K562 (cell line): ENCODE measurements around the gene RAP1A. TPM values are rescaled to one million over a fixed set of nuclear protein-coding genes. Genes with fewer than 3 reads are reported as not detected.

Experiments used
- ATAC-seq: fragments of 200-7000 bp; cut with Tn5 transposase; 3 replicates; pipeline ENCODE4 v1.9.1; 2020; ENCODE audit warnings: moderate library complexity
- BruUV-seq: library from RNA; stranded (reverse); fragments of 400-500 nt; replicated peaks from 2 replicates; lab custom pipeline; 2021; lab: Mats Ljungman, UMichigan
- CTCF ChIA-PET: fragments of 300-600 bp; formaldehyde crosslinking; extraction: SDS; loops from one replicate; lab custom pipeline; 2021; ENCODE audit warnings: low intra/inter-chr PET ratio; lab: Yijun Ruan, JAX
- POLR2A ChIA-PET: fragments of 300-600, 350-650 bp; sonication (Branson Sonifier 250); formaldehyde crosslinking; extraction: SDS; loops from one replicate; lab custom pipeline; 2021; ENCODE audit warnings: antibody characterized with exemption, inconsistent platforms; lab: Yijun Ruan, JAX
- DNase-seq, 4 experiments: peaks; one replicate each; pipeline versions ENCODE4 v3.0.0 to v3.0.0-alpha.2; 2011 to 2018; ENCODE audit warnings: low spot score in 3 of 4, mixed read lengths in 3 of 4; ENCODE audit errors: extremely low read depth in 1 of 4
- FAIRE-seq: peaks from 2 replicates; lab custom pipeline; 2011; peaks lifted over from hg19 to GRCh38; lab: Jason Lieb, UNC
- H2AFZ ChIP-seq: 2 replicates; pipeline ENCODE4 v1.6.0; 2011; ENCODE audit warnings: low read depth, low read length, control low read depth, inconsistent platforms
- H3K27ac ChIP-seq: fragments of 200-600 bp; 3 replicates; pipeline ENCODE4 v1.8.0; 2011; ENCODE audit warnings: low read depth, mild to moderate bottlenecking, control low read depth, inconsistent platforms, low read length, moderate library complexity, mixed read lengths; ENCODE audit errors: extremely low read depth
- H3K27me3 ChIP-seq, 2 experiments: fragments of 300-600 bp in 1 of 2; 2 replicates in 1 of 2; 3 replicates in 1 of 2; pipeline versions ENCODE4 v1.6.0 to v1.8.0; 2011; ENCODE audit warnings: inconsistent platforms in 2 of 2, low read length in 2 of 2, mild to moderate bottlenecking in 1 of 2, mixed read lengths in 1 of 2, moderate library complexity in 1 of 2; ENCODE audit not compliant: control insufficient read depth in 2 of 2, insufficient read depth in 2 of 2
- H3K36me3 ChIP-seq: fragments of 300-600 bp; 3 replicates; pipeline ENCODE4 v1.8.0; 2011; ENCODE audit warnings: mild to moderate bottlenecking, low read length, inconsistent platforms; ENCODE audit not compliant: control insufficient read depth, insufficient read depth
- H3K4me1 ChIP-seq, 2 experiments: fragments of 200-600 bp in 1 of 2; replicated peaks in 1 of 2; 2 replicates in 1 of 2; 3 replicates in 1 of 2; pipeline versions ENCODE4 v1.5.1 to v1.8.0; 2011; ENCODE audit warnings: inconsistent platforms in 2 of 2, low read length in 2 of 2, mild to moderate bottlenecking in 1 of 2, mixed read lengths in 1 of 2, moderate library complexity in 1 of 2; ENCODE audit not compliant: control insufficient read depth in 2 of 2, insufficient read depth in 2 of 2
- H3K4me2 ChIP-seq: 2 replicates; pipeline ENCODE4 v1.6.1; 2011; ENCODE audit warnings: low read length, control low read depth, inconsistent platforms, mixed read lengths; ENCODE audit not compliant: insufficient read depth
- H3K4me3 ChIP-seq: fragments of 200-600 bp; sonication (generic), shearing (Covaris generic); 2 replicates; pipeline ENCODE4 v1.5.1; 2016; ENCODE audit warnings: control low read depth, inconsistent platforms
- H3K79me2 ChIP-seq: fragments of 200-600 bp; 3 replicates; pipeline ENCODE4 v1.8.0; 2011; ENCODE audit warnings: low read length, inconsistent platforms; ENCODE audit not compliant: control insufficient read depth, insufficient read depth
- H3K9ac ChIP-seq, 2 experiments: 2 replicates each; pipeline versions ENCODE4 v1.6.0 to v1.6.1; 2011; ENCODE audit warnings: low read depth in 2 of 2, low read length in 2 of 2, control low read depth in 1 of 2, inconsistent platforms in 1 of 2, mild to moderate bottlenecking in 1 of 2, mixed read lengths in 1 of 2; ENCODE audit not compliant: insufficient read depth in 1 of 2
- H3K9me1 ChIP-seq: one replicate; pipeline ENCODE4 v1.6.0; 2011; ENCODE audit warnings: inconsistent platforms, mild to moderate bottlenecking, low read length, moderate library complexity; ENCODE audit not compliant: control insufficient read depth, insufficient read depth
- H3K9me3 ChIP-seq: replicated peaks from 2 replicates; pipeline ENCODE4 v1.5.1; 2011; ENCODE audit warnings: low read depth, low read length, inconsistent platforms; ENCODE audit not compliant: control insufficient read depth, insufficient read depth
- H4K20me1 ChIP-seq: replicated peaks from 2 replicates; pipeline ENCODE4 v1.6.1; 2011; ENCODE audit warnings: low read length, inconsistent platforms, mixed read lengths; ENCODE audit not compliant: control insufficient read depth, insufficient read depth
- ARID1B ChIP-seq: fragments of 450-650 bp; IDR thresholded peaks from 2 replicates; pipeline ENCODE4 v1.6.1; 2016; ENCODE audit warnings: antibody characterized with exemption, mild to moderate bottlenecking, inconsistent platforms
- CHCHD3 ChIP-seq: fragments of 250-450 bp; sonication (Bioruptor Pico); IDR thresholded peaks from 2 replicates; pipeline ENCODE4 v2.1.2; 2022; ENCODE audit warnings: mild to moderate bottlenecking
- DMBX1 ChIP-seq: fragments of 250-450 bp; sonication (Bioruptor Pico); IDR thresholded peaks from 2 replicates; pipeline ENCODE4 v1.8.0; 2022; ENCODE audit warnings: inconsistent platforms, mild to moderate bottlenecking, moderate library complexity, borderline replicate concordance
- EZH2 ChIP-seq: IDR thresholded peaks from 2 replicates; pipeline ENCODE4 v1.6.1; 2012; ENCODE audit warnings: low read depth, mild to moderate bottlenecking, inconsistent platforms, low read length, borderline replicate concordance
- GABPA ChIP-seq: fragments of 200-800 bp; sonication (Bioruptor generic); conservative IDR thresholded peaks from 2 replicates; pipeline ENCODE4 v1.6.1; 2016; ENCODE audit warnings: low read depth, missing genetic modification characterization, missing compliant biosample characterization
- GATAD2B ChIP-seq: fragments of 450-650 bp; IDR thresholded peaks from 2 replicates; pipeline ENCODE4 v1.6.1; 2017; ENCODE audit warnings: mild to moderate bottlenecking, borderline replicate concordance
- HDAC2 ChIP-seq: fragments of 450-650 bp; IDR thresholded peaks from 2 replicates; pipeline ENCODE4 v1.6.1; 2016; ENCODE audit warnings: mild to moderate bottlenecking
- KHSRP ChIP-seq: fragments of 450-650 bp; IDR thresholded peaks from 2 replicates; pipeline ENCODE4 v1.6.1; 2017
- PML ChIP-seq: IDR thresholded peaks from 2 replicates; pipeline ENCODE4 v1.6.1; 2012; ENCODE audit warnings: low read length, inconsistent platforms
- RBM14 ChIP-seq: fragments of 200-400 bp; formaldehyde crosslinking; IDR thresholded peaks from 2 replicates; pipeline ENCODE4 v1.6.1; 2018; ENCODE audit warnings: low read depth, mild to moderate bottlenecking, low read length, moderate library complexity, borderline replicate concordance; ENCODE audit not compliant: insufficient read depth
- SAFB ChIP-seq: fragments of 200-400 bp; formaldehyde crosslinking; IDR thresholded peaks from 2 replicates; pipeline ENCODE4 v1.6.1; 2017; ENCODE audit warnings: low read depth, low read length, borderline replicate concordance
- SLC30A9 ChIP-seq: fragments of 250-450 bp; sonication (Bioruptor Pico); IDR thresholded peaks from 2 replicates; pipeline ENCODE4 v1.8.0; 2022; ENCODE audit warnings: mild to moderate bottlenecking, moderate library complexity
- SMARCA5 ChIP-seq: fragments of 450-650 bp; IDR thresholded peaks from 2 replicates; pipeline ENCODE4 v1.6.1; 2016
- SRSF9 ChIP-seq: fragments of 200-400 bp; formaldehyde crosslinking; IDR thresholded peaks from 2 replicates; pipeline ENCODE4 v1.6.1; 2017; ENCODE audit warnings: low read depth, low read length, borderline replicate concordance
- XRCC3 ChIP-seq: fragments of 450-650 bp; IDR thresholded peaks from 2 replicates; pipeline ENCODE4 v1.6.1; 2017; ENCODE audit warnings: mild to moderate bottlenecking, moderate library complexity
- WGBS: fragments of 100-300 bp; shearing (Covaris generic); methylation state at CpG from one replicate; pipeline ENCODE4 v1.1.6; 2016; ENCODE audit warnings: low coverage, mixed read lengths; ENCODE audit not compliant: insufficient coverage; ENCODE audit errors: missing lambda C conversion rate; 5-methylcytosine and 5-hydroxymethylcytosine counted together
- in situ Hi-C: fragments of 300-500 bp; cut with MboI; formaldehyde crosslinking; loops from 4 replicates; pipeline ENCODE4 v1.15.0; 2018; ENCODE audit warnings: inconsistent platforms, mixed read lengths
- intact Hi-C: fragments of 100-400 bp; cut with micrococcal nuclease; formaldehyde crosslinking; loops from 2 replicates; pipeline ENCODE4 v1.14.2; 2022
- polyA plus RNA-seq, 8 experiments: library from polyadenylated mRNA; depleted of rRNA in 4 of 8; stranded (reverse) in 5 of 8; unstranded in 3 of 8; fragments of >200 nt; fragmentation: Nextera tagmentation in 2 of 8; fragmentation: Illumina TruSeq in 1 of 8; extraction: Ambion mirVana in 2 of 8; extraction: Trizol in 1 of 8; gene quantifications; 2 replicates each; pipeline versions ENCODE4 v1.2.1 to v1.2.3, GENCODE V29; 2011 to 2014; ENCODE audit warnings: inconsistent platforms in 1 of 8, missing spikeins in 1 of 8
- total RNA-seq, 7 experiments: library from RNA; depleted of rRNA in 6 of 7; stranded (reverse); fragments of >200 nt in 6 of 7; fragmentation: Illumina TruSeq in 2 of 7; extraction: Trizol in 2 of 7; gene quantifications; 2 replicates each; pipeline versions ENCODE4 v1.2.1 to v1.2.3, GENCODE V29; 2011 to 2021; ENCODE audit warnings: low replicate concordance in 1 of 7
- TF ChIP-seq, protein P1 (sequence below): sonication (generic); formaldehyde crosslinking; IDR thresholded peaks from 2 replicates; pipeline ENCODE4 v1.8.1; 2023; ENCODE audit warnings: mild to moderate bottlenecking, missing genetic modification reagents
- TF ChIP-seq, protein P2 (sequence below): sonication (generic); formaldehyde crosslinking; IDR thresholded peaks from 2 replicates; pipeline ENCODE4 v1.8.0; 2022; ENCODE audit warnings: mild to moderate bottlenecking, missing genetic modification reagents
- TF ChIP-seq, protein P3 (sequence below): fragments of 250-450 bp; sonication (Bioruptor Pico); IDR thresholded peaks from 2 replicates; pipeline ENCODE4 v1.4.0; 2020

The RAP1A gene
- total and polyA plus RNA-seq, 9 of the 15 experiments (the other 6 are each of a cell fraction or from before 2014, with no cell fraction given) = 13.4 to 86.2 (median 32.5) TPM

DNA sequence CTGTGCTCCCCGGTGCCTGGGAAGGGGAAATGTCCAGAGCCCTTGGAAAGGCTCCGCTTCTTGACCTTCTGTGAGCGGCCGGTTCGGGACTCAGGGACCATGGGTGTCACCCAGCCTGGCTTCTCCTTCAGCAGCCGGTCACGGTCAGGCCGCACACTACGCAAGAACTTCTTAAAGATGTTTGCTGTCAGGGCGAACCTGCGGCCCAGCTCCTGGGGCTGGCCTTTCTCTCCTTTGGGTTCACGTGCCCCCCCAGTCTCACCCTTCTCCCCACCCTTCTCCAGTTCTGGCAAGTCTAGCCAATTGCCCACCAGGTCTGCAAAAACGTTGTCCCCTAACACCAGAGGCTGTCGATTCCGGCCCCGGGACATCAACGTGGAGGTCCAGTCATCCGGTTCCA is 107.5 kb downstream of the RAP1A start:
- BruUV-seq = no TSS peak
- FAIRE-seq (no peak), DNase-seq (no peak), ATAC-seq (no peak)
- no peak overlapping the region for H3K27ac ChIP-seq
- intact Hi-C loops (no loop called here), in situ Hi-C loops (no loop called here)
- POLR2A ChIA-PET = no interaction called here
- no peaks in the 10 kb centered on the region; the same call in none of the 2 replicates for H4K20me1 ChIP-seq
- no peak overlapping the region for H3K4me2 ChIP-seq
- WGBS = 25% methylated on average over 13 of the region's 18 CpGs
- CTCF ChIA-PET = no interaction called here
- no peak overlapping the region for H3K4me3 ChIP-seq
- H3K9me3 ChIP-seq = no peaks in the 10 kb centered on the region
- peak overlapping the region in 1 of 2 experiments; percentile 38; a peak in 1 of 4 replicates for H3K9ac ChIP-seq
- H3K4me1 ChIP-seq = peaks cover 0 to 7% of the 10 kb centered on the region in 2 experiments; a peak in 1 of 5 replicates
- TF ChIP-seq KHSRP (no peak), PML (no peak), ARID1B (no peak), GATAD2B (no peak), SAFB (no peak), HDAC2 (no peak), SLC30A9 (CRISPR knock-in tag) (no peak), CHCHD3 (CRISPR knock-in tag) (no peak), XRCC3 (no peak), GABPA (no peak), SRSF9 (no peak), SMARCA5 (no peak), RBM14 (no peak), DMBX1 (CRISPR knock-in tag) (no peak), EZH2 (no peak)
- TF ChIP-seq, protein P1, sequence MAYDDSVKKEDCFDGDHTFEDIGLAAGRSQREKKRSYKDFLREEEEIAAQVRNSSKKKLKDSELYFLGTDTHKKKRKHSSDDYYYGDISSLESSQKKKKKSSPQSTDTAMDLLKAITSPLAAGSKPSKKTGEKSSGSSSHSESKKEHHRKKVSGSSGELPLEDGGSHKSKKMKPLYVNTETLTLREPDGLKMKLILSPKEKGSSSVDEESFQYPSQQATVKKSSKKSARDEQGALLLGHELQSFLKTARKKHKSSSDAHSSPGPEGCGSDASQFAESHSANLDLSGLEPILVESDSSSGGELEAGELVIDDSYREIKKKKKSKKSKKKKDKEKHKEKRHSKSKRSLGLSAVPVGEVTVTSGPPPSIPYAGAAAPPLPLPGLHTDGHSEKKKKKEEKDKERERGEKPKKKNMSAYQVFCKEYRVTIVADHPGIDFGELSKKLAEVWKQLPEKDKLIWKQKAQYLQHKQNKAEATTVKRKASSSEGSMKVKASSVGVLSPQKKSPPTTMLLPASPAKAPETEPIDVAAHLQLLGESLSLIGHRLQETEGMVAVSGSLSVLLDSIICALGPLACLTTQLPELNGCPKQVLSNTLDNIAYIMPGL (CRISPR knock-in tag) = no peak
- TF ChIP-seq, protein P2, sequence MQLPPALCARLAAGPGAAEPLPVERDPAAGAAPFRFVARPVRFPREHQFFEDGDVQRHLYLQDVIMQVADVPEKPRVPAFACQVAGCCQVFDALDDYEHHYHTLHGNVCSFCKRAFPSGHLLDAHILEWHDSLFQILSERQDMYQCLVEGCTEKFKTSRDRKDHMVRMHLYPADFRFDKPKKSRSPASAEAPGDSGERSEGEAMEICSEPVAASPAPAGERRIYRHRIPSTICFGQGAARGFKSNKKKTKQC (CRISPR knock-in tag) = no peak
- TF ChIP-seq, protein P3, sequence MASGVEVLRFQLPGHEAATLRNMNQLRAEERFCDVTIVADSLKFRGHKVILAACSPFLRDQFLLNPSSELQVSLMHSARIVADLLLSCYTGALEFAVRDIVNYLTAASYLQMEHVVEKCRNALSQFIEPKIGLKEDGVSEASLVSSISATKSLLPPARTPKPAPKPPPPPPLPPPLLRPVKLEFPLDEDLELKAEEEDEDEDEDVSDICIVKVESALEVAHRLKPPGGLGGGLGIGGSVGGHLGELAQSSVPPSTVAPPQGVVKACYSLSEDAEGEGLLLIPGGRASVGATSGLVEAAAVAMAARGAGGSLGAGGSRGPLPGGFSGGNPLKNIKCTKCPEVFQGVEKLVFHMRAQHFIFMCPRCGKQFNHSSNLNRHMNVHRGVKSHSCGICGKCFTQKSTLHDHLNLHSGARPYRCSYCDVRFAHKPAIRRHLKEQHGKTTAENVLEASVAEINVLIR (CRISPR knock-in tag) = no peak
- H3K36me3 ChIP-seq = no peaks in the 10 kb centered on the region
- no peaks in the 10 kb centered on the region for H3K9me1 ChIP-seq
- H3K27me3 ChIP-seq = peaks cover 12 to 53% of the 10 kb centered on the region in 2 experiments; a peak in 4 of 5 replicates
- H3K79me2 ChIP-seq = no peaks in the 10 kb centered on the region
- H2AFZ ChIP-seq = no peak overlapping the region
